GM12875 (cell line): ENCODE results near the gene CCDC187.

ENCODE experiments used
- H3K4me3 ChIP-seq: one replicate; pipeline ENCODE4 v1.5.1; 2011; ENCODE audit warnings: low read depth, low read length, control low read depth
- CTCF ChIP-seq: IDR thresholded peaks from 2 replicates; pipeline ENCODE4 v1.5.1; 2011; ENCODE audit warnings: low read depth, mild to moderate bottlenecking, control low read depth, inconsistent platforms, low read length, moderate library complexity, borderline replicate concordance; ENCODE audit not compliant: insufficient read depth

CCDC187 gene

GRCh38 chr9:136209786-136210185, 94.1 kb downstream of the CCDC187 start:
- no peak for TF ChIP-seq CTCF

GRCh38 chr9:136209232-136209631, 94.7 kb downstream of the CCDC187 start:
- no peak for TF ChIP-seq CTCF
- H3K4me3 ChIP-seq, result no peak overlapping the region

More at GRCh38 chr9:136209786-136210185, 94.1 kb downstream of the CCDC187 start:
- H3K4me3 ChIP-seq, result no peak overlapping the region

GRCh38 chr9:136208675-136209074, 95.2 kb downstream of the CCDC187 start:
- H3K4me3 ChIP-seq, result no peak overlapping the region
- no peak for TF ChIP-seq CTCF

GRCh38 chr9:136207616-136208015, 96.3 kb downstream of the CCDC187 start:
- TF ChIP-seq CTCF, result no peak

GRCh38 chr9:136206602-136207275, 97.2 kb downstream of the CCDC187 start:
- TF ChIP-seq CTCF, result no peak
- H3K4me3 ChIP-seq, result no peak overlapping the region

More at GRCh38 chr9:136207616-136208015, 96.3 kb downstream of the CCDC187 start:
- no peak overlapping the region for H3K4me3 ChIP-seq

- H3K4me3 ChIP-seq, result no peak overlapping the region
- no peak for TF ChIP-seq CTCF
Observed at GRCh38 chr9:136205707-136205992, 98.2 kb downstream of the CCDC187 start.

- H3K4me3 ChIP-seq, result no peak within 1 kb of the TSS
- TF ChIP-seq CTCF, result no peak
Observed at GRCh38 chr9:136204838-136205706, 98.8 kb downstream of the CCDC187 start, which contains the start of gene LHX3. Gene LHX3 (minus strand): TSS chr9:136205128. CDS start chr9:136205012, 116 bp downstream.
